Prostate gland (tissue), 2 donors: Measurements from ENCODE around the gene CAMKMT. TPM values are rescaled to one million over a fixed set of nuclear protein-coding genes. Genes with fewer than 3 reads are reported as not detected.

ENCODE experiments used
- DNase-seq: peaks from one replicate; pipeline ENCODE4 v3.0.0-alpha.2; 2019; ENCODE audit warnings: low spot score
- H3K27ac ChIP-seq, 2 donors: fragments of 200-600 bp; sonication (generic); 2 replicates each; pipeline ENCODE4 v1.5.1; 2017 to 2019
- H3K27me3 ChIP-seq: fragments of 200-600 bp; sonication (generic); replicated peaks from 2 replicates; pipeline ENCODE4 v1.5.1; 2019; ENCODE audit not compliant: insufficient read depth
- H3K36me3 ChIP-seq, 2 donors: fragments of 200-600 bp; sonication (generic); 1 replicate in 1 of 2; 2 replicates in 1 of 2; pipeline versions ENCODE4 v1.5.1 to v1.8.1; 2017 to 2019
- H3K4me1 ChIP-seq: fragments of 200-600 bp; sonication (generic); replicated peaks from 2 replicates; pipeline ENCODE4 v1.5.1; 2019
- H3K4me3 ChIP-seq, 2 donors: fragments of 200-600 bp; sonication (generic); 2 replicates each; pipeline ENCODE4 v1.5.1; 2017 to 2019
- H3K9me3 ChIP-seq: fragments of 200-600 bp; sonication (generic); 2 replicates; pipeline ENCODE4 v1.5.1; 2017
- CTCF ChIP-seq, 4 experiments: fragments of 200-600 bp in 2 of 4; fragments of 450-650 bp in 2 of 4; sonication (generic) in 2 of 4; IDR thresholded peaks; 1 replicate in 3 of 4; 2 replicates in 1 of 4; pipeline ENCODE4 v1.5.1; 2016 to 2019; ENCODE audit warnings: antibody characterized with exemption in 4 of 4, mild to moderate bottlenecking in 2 of 4, moderate library complexity in 2 of 4
- POLR2A ChIP-seq: fragments of 450-650 bp; IDR thresholded peaks from one replicate; pipeline ENCODE4 v1.6.1; 2016; ENCODE audit warnings: antibody characterized with exemption, mild to moderate bottlenecking
- POLR2AphosphoS5 ChIP-seq: sonication (generic); formaldehyde crosslinking; IDR thresholded peaks from one replicate; pipeline ENCODE4 v1.6.1; 2017; ENCODE audit warnings: antibody characterized with exemption
- WGBS: methylation state at CpG from one replicate; pipeline ENCODE4 v1.1.5; 2018; 5-methylcytosine and 5-hydroxymethylcytosine counted together
- intact Hi-C: fragments of 100-400 bp; cut with DNase I; formaldehyde crosslinking; loops from one replicate; pipeline ENCODE4 v1.14.2; 2022
- total RNA-seq, 2 donors: library from RNA; depleted of rRNA; stranded (reverse); fragments of >200 nt; gene quantifications; one replicate each; pipeline ENCODE4 v1.1.0, GENCODE V29; 2016

The CAMKMT gene
- total RNA-seq, 2 donors from 2014 or later, result 5.4 to 7.6 TPM

- H3K27ac ChIP-seq, result no peak overlapping the region
- intact Hi-C loops, result no loop called here
- 92% methylated on average over 10 of the region's 10 CpGs for WGBS
- H3K27me3 ChIP-seq, result no peaks in the 10 kb centered on the region
- H3K36me3 ChIP-seq, result no peaks in the 10 kb centered on the region
- DNase-seq, result no peak
- no peaks in the 10 kb centered on the region for H3K4me1 ChIP-seq
- no peak for TF ChIP-seq CTCF (IDR thresholded peaks at IDR 0.05)
- TF ChIP-seq POLR2A, result no peak
- TF ChIP-seq POLR2AphosphoS5, result no peak
- H3K9me3 ChIP-seq, result no peaks in the 10 kb centered on the region
- no peak overlapping the region for H3K4me3 ChIP-seq
Observed at GRCh38 chr2:44705876-44706480, 344.2 kb downstream of the CAMKMT start.

GRCh38 chr2:44706681-44707553 is 345.2 kb downstream of the CAMKMT start:
- intact Hi-C loops, result no loop called here
- TF ChIP-seq CTCF (IDR thresholded peaks at IDR 0.05) (no peak), POLR2A (no peak), POLR2AphosphoS5 (no peak)
- Histone ChIP-seq H3K9me3 (no peaks in the 10 kb centered on the region), H3K27ac (no peak overlapping the region), H3K36me3 (no peaks in the 10 kb centered on the region), H3K27me3 (no peaks in the 10 kb centered on the region), H3K4me1 (no peaks in the 10 kb centered on the region), H3K4me3 (no peak overlapping the region)
- DNase-seq, result no peak
- 95% methylated on average over 10 of the region's 10 CpGs for WGBS

- Histone ChIP-seq H3K36me3 (no peaks in the 10 kb centered on the region), H3K27me3 (no peaks in the 10 kb centered on the region), H3K4me1 (no peaks in the 10 kb centered on the region), H3K27ac (no peak overlapping the region), H3K9me3 (no peaks in the 10 kb centered on the region), H3K4me3 (no peak overlapping the region)
- no peak for DNase-seq
- TF ChIP-seq POLR2A (no peak), CTCF (IDR thresholded peaks at IDR 0.05) (no peak), POLR2AphosphoS5 (no peak)
- WGBS, result 62% methylated on average over 4 of the region's 4 CpGs
- intact Hi-C loops, result no loop called here
Observed at GRCh38 chr2:44707945-44708660, 346.4 kb downstream of the CAMKMT start.

- no peak for DNase-seq
- no peaks in the 10 kb centered on the region for H3K4me1 ChIP-seq
- no peaks in the 10 kb centered on the region for H3K9me3 ChIP-seq
- 57% methylated on average over 3 of the region's 3 CpGs for WGBS
- no peak overlapping the region for H3K27ac ChIP-seq
- H3K36me3 ChIP-seq, result no peaks in the 10 kb centered on the region
- intact Hi-C loops, result no loop called here
- no peaks in the 10 kb centered on the region for H3K27me3 ChIP-seq
- H3K4me3 ChIP-seq, result no peak overlapping the region
- TF ChIP-seq POLR2A (no peak), CTCF (IDR thresholded peaks at IDR 0.05) (no peak), POLR2AphosphoS5 (no peak)
Observed at GRCh38 chr2:44708661-44709000, 346.9 kb downstream of the CAMKMT start.
